OCI-LY7 (cell line): ENCODE data around the gene PI4K2B. TPM values are rescaled to one million over a fixed set of nuclear protein-coding genes. Genes with fewer than 3 reads are reported as not detected.

Experiments used
- BruUV-seq: library from RNA; stranded (reverse); fragments of 400-500 nt; replicated peaks from 2 replicates; lab custom pipeline; 2021; lab: Mats Ljungman, UMichigan
- CTCF ChIA-PET: fragments of 300-600 bp; sonication (Branson Sonifier 250); formaldehyde crosslinking; loops from one replicate; lab custom pipeline; 2022; ENCODE audit warnings: antibody characterized with exemption; ENCODE audit not compliant: unreplicated experiment; lab: Charles Lee
- POLR2A ChIA-PET: fragments of 300-600 bp; sonication (Branson Sonifier 250); formaldehyde crosslinking; loops from one replicate; lab custom pipeline; 2022; ENCODE audit warnings: antibody characterized with exemption; lab: Charles Lee
- DNase-seq: peaks from one replicate; pipeline ENCODE4 v3.0.0-alpha.2; 2015; ENCODE audit warnings: low spot score
- H2AFZ ChIP-seq: fragments of 200-600 bp; sonication (generic), shearing (Covaris generic); 2 replicates; pipeline ENCODE4 v1.6.1; 2014; ENCODE audit warnings: mild to moderate bottlenecking, antibody characterized with exemption, low read length, moderate library complexity
- H3K27ac ChIP-seq: fragments of 200-600 bp; sonication (generic); 2 replicates; pipeline ENCODE4 v1.5.1; 2014; ENCODE audit warnings: mixed run types, low read depth, mild to moderate bottlenecking, moderate library complexity, low read length, inconsistent platforms; ENCODE audit not compliant: poor library complexity, severe bottlenecking
- H3K36me3 ChIP-seq: fragments of 200-600 bp; sonication (generic); 2 replicates; pipeline ENCODE4 v1.6.1; 2014; ENCODE audit warnings: mild to moderate bottlenecking, antibody characterized with exemption, low read length, moderate library complexity, mixed read lengths; ENCODE audit not compliant: insufficient read depth
- H3K4me1 ChIP-seq: fragments of 200-600 bp; sonication (generic); 2 replicates; pipeline ENCODE4 v1.5.1; 2014; ENCODE audit warnings: mild to moderate bottlenecking, low read length; ENCODE audit not compliant: insufficient read depth, poor library complexity, severe bottlenecking
- H3K4me2 ChIP-seq: fragments of 200-600 bp; sonication (generic); 2 replicates; pipeline ENCODE4 v1.6.1; 2014; ENCODE audit warnings: mild to moderate bottlenecking, low read length
- H3K4me3 ChIP-seq: fragments of 200-600 bp; sonication (generic); 2 replicates; pipeline ENCODE4 v1.5.1; 2014; ENCODE audit warnings: mild to moderate bottlenecking, low read depth, low read length; ENCODE audit not compliant: poor library complexity, severe bottlenecking
- H3K79me2 ChIP-seq: fragments of 200-600 bp; sonication (generic); 2 replicates; pipeline ENCODE4 v1.6.1; 2016; ENCODE audit warnings: low read depth, mild to moderate bottlenecking, low read length, moderate library complexity, mixed read lengths; ENCODE audit not compliant: insufficient read depth
- H3K9me2 ChIP-seq: fragments of 200-600 bp; sonication (generic); 2 replicates; pipeline ENCODE4 v1.6.1; 2016; ENCODE audit warnings: mild to moderate bottlenecking, low read length, mixed read lengths; ENCODE audit not compliant: insufficient read depth
- H3K9me3 ChIP-seq: fragments of 200-600 bp; sonication (generic); 2 replicates; pipeline ENCODE4 v1.6.1; 2014; ENCODE audit warnings: mild to moderate bottlenecking, mixed run types, low read length, mixed read lengths
- H4K20me1 ChIP-seq: fragments of 200-600 bp; sonication (generic); 2 replicates; pipeline ENCODE4 v1.6.1; 2014; ENCODE audit warnings: mild to moderate bottlenecking, antibody characterized with exemption, low read length, moderate library complexity, mixed read lengths; ENCODE audit not compliant: insufficient read depth
- EZH2phosphoT487 ChIP-seq: fragments of 200-600 bp; sonication (generic); IDR thresholded peaks from 2 replicates; pipeline ENCODE4 v1.6.1; 2018; ENCODE audit warnings: low read depth, borderline replicate concordance, mild to moderate bottlenecking, mixed run types, antibody characterized with exemption, low read length, moderate library complexity, mixed read lengths
- intact Hi-C: fragments of 100-400 bp; cut with micrococcal nuclease; formaldehyde crosslinking; loops from one replicate; pipeline ENCODE4 v1.10.0; 2022; ENCODE audit not compliant: unreplicated experiment
- total RNA-seq, 2 experiments: library from RNA; depleted of rRNA in 1 of 2; stranded (reverse); fragments of >200 nt in 1 of 2; shearing (Covaris generic) in 1 of 2; gene quantifications; 2 replicates each; pipeline ENCODE4 v1.2.3, GENCODE V29; 2014 to 2022
- TF ChIP-seq, protein P1 (sequence below): fragments of 200-600 bp; sonication (generic); conservative IDR thresholded peaks from 2 replicates; pipeline ENCODE4 v1.5.1; 2014; ENCODE audit warnings: mild to moderate bottlenecking, antibody characterized with exemption, low read length, moderate library complexity, mixed read lengths

Gene PI4K2B
- total RNA-seq, 2 experiments from 2014 or later, result 40.4 to 41.6 TPM

DNA sequence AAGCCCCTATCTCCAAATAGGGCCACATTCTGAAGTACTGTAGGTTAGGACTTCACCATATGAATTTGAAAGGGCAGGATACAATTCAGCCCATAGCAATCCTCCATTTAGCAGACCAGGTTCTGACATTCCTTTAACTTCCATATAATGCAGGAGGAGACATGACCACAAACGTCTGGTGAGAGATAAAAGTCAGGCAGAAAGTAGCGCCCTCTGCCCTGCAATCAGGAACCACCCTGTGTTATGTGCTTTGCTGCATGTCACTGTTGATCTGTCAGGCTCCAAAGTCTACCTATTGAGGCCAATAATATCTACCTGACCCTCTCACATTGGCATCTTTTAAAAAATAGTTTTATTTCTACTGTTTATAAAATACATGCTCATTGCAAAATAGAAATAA lies 43.4 kb upstream of the PI4K2B start:
- Histone ChIP-seq H3K9me2 (no peaks in the 10 kb centered on the region), H3K9me3 (no peaks in the 10 kb centered on the region), H3K4me1 (no peaks in the 10 kb centered on the region), H3K27ac (no peak overlapping the region), H2AFZ (no peak overlapping the region), H4K20me1 (no peaks in the 10 kb centered on the region), H3K4me3 (no peak overlapping the region), H3K36me3 (no peaks in the 10 kb centered on the region), H3K4me2 (no peak overlapping the region), H3K79me2 (no peaks in the 10 kb centered on the region)
- TF ChIP-seq EZH2phosphoT487, result no peak
- TF ChIP-seq, protein P1, sequence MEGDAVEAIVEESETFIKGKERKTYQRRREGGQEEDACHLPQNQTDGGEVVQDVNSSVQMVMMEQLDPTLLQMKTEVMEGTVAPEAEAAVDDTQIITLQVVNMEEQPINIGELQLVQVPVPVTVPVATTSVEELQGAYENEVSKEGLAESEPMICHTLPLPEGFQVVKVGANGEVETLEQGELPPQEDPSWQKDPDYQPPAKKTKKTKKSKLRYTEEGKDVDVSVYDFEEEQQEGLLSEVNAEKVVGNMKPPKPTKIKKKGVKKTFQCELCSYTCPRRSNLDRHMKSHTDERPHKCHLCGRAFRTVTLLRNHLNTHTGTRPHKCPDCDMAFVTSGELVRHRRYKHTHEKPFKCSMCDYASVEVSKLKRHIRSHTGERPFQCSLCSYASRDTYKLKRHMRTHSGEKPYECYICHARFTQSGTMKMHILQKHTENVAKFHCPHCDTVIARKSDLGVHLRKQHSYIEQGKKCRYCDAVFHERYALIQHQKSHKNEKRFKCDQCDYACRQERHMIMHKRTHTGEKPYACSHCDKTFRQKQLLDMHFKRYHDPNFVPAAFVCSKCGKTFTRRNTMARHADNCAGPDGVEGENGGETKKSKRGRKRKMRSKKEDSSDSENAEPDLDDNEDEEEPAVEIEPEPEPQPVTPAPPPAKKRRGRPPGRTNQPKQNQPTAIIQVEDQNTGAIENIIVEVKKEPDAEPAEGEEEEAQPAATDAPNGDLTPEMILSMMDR, result 0 out of 2 replicates have a peak, but pooled peaks have one; percentile 9
- DNase-seq, result no peak
- no TSS peak for BruUV-seq
- ChIA-PET CTCF (no interaction called here), POLR2A (no interaction called here)
- intact Hi-C loops, result no loop called here

DNA sequence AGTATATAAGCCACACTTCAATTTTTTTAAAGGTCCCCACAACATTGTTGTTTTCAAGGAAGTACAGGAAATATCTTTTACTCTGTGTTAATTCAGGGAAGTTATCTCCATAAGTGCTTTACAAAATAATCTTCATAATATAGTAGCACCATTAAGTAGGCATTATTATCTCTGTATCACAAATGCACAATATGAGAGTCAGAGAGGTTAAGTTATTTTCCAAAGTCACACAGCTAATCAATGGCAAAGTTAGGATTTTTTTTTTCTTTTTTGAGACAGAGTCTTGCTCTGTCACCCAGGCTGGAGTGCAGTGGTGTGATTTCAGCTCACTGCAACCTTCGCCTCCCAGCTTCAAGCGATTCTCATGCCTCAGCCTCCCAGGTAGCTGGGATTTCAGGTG lies 35.1 kb upstream of the PI4K2B start:
- TF ChIP-seq EZH2phosphoT487, result no peak
- TF ChIP-seq, protein P1, result no peak
- ChIA-PET POLR2A (interaction anchor here (0.5 kb wide), 1 partner anchor 54 kb away, joined by 3 read pairs; no protein-coding TSS in a partner anchor), CTCF (no interaction called here)
- no peak overlapping the region for H3K27ac ChIP-seq
- intact Hi-C loops, result no loop called here
- H4K20me1 ChIP-seq, result no peaks in the 10 kb centered on the region
- no peak for DNase-seq
- H3K9me3 ChIP-seq, result no peaks in the 10 kb centered on the region
- no peak overlapping the region for H2AFZ ChIP-seq
- BruUV-seq, result no TSS peak
- H3K9me2 ChIP-seq, result no peaks in the 10 kb centered on the region
- H3K36me3 ChIP-seq, result no peaks in the 10 kb centered on the region
- H3K4me2 ChIP-seq, result no peak overlapping the region
- H3K4me1 ChIP-seq, result no peaks in the 10 kb centered on the region
- no peaks in the 10 kb centered on the region for H3K79me2 ChIP-seq
- H3K4me3 ChIP-seq, result no peak overlapping the region

DNA sequence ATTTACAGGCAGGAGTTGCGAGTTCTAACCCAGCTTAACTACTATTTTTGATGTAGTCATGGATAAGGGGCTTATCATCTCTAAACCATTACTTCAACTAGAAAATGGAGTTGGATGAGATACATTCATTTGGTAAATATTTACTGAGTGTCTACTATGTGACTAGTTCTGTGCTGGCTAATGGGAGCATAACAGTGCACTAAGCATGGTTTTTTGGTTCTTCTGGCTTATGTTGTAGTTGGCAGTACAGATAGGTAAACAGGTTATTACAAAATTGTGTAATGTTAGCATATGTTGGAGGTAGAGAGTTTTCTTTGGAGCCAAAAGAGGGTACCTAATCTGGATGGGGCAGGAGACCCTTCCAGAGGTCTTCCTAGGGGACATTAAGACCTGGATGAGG lies 25.8 kb upstream of the PI4K2B start:
- DNase-seq, result no peak
- intact Hi-C loops, result no loop called here
- no peaks in the 10 kb centered on the region for H3K9me3 ChIP-seq
- POLR2A ChIA-PET, result interaction anchor here (1.2 to 2.6 kb wide), 2 partner anchors 8 to 25 kb away, joined by 4 to 9 read pairs; partner anchors contain the start of gene PI4K2B
- H4K20me1 ChIP-seq, result no peaks in the 10 kb centered on the region
- H3K27ac ChIP-seq, result no peak overlapping the region
- no peaks in the 10 kb centered on the region for H3K79me2 ChIP-seq
- H3K4me2 ChIP-seq, result no peak overlapping the region
- H3K4me1 ChIP-seq, result no peaks in the 10 kb centered on the region
- no peak overlapping the region for H3K4me3 ChIP-seq
- H2AFZ ChIP-seq, result no peak overlapping the region
- H3K9me2 ChIP-seq, result no peaks in the 10 kb centered on the region
- CTCF ChIA-PET, result no interaction called here
- no peaks in the 10 kb centered on the region for H3K36me3 ChIP-seq
- no TSS peak for BruUV-seq
- TF ChIP-seq, protein P1, result no peak
- no peak for TF ChIP-seq EZH2phosphoT487
